ENCODE data around the gene ACTL6A. TPM values are rescaled to one million over a fixed set of nuclear protein-coding genes. Genes with fewer than 3 reads are reported as not detected.

The ACTL6A gene
- total RNA-seq, 1 donor from 2014 or later = 155 TPM

DNA sequence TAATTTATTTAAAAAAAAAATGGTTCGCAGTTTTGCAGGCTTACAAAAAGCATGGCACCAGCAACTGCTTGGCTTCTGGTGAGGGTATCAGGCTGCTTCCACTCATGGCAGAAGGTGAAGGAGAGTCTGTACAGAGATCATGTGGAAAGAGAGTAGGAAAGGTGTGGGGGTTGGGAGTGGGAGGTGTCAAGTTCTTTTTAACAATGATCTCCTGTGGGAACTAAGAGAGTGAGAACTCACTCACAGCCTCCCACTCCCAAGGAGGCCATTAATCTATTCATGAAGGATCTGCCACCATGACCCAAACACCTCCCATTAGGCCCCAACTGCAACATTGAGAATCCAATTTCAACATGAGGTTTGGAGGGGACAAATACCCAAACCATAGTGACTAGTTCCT, 21.1 kb upstream of the ACTL6A start:
- H3K9me3 Mint-ChIP-seq = no peaks in the 10 kb centered on the region
- Histone ChIP-seq H3K4me1 (no peaks in the 10 kb centered on the region), H3K27ac (no peak overlapping the region), H3K9ac (no peak overlapping the region), H4K20me1 (ENCODE audit: low read depth) (no peaks in the 10 kb centered on the region), H3K27me3 (no peaks in the 10 kb centered on the region), H3K79me2 (ENCODE audit: low read depth) (no peaks in the 10 kb centered on the region), H3K9me3 (ENCODE audit: low read depth) (no peaks in the 10 kb centered on the region), H3F3A (ENCODE audit: low read depth) (no peaks in the 10 kb centered on the region), H3K4me3 (no peak overlapping the region), H2AFZ (replicated peaks) (no peak overlapping the region), H3K4me2 (no peak overlapping the region), H3K36me3 (no peaks in the 10 kb centered on the region)
- DNase-seq (ENCODE audit: low spot score) = no peak
- TF ChIP-seq CTCF (IDR thresholded peaks at IDR 0.05) (no peak), EZH2phosphoT487 (IDR thresholded peaks at IDR 0.05) (no peak), EZH2 (IDR thresholded peaks at IDR 0.05) (no peak)
- H3K27ac Mint-ChIP-seq = no peak overlapping the region
- no peak overlapping the region for H3K4me3 Mint-ChIP-seq
- H3K27me3 Mint-ChIP-seq (ENCODE audit: insufficient read depth, low read depth) = peaks cover 4% of the 10 kb centered on the region
- no peaks in the 10 kb centered on the region for H3K36me3 Mint-ChIP-seq
- peaks cover 5% of the 10 kb centered on the region for H3K4me1 Mint-ChIP-seq

DNA sequence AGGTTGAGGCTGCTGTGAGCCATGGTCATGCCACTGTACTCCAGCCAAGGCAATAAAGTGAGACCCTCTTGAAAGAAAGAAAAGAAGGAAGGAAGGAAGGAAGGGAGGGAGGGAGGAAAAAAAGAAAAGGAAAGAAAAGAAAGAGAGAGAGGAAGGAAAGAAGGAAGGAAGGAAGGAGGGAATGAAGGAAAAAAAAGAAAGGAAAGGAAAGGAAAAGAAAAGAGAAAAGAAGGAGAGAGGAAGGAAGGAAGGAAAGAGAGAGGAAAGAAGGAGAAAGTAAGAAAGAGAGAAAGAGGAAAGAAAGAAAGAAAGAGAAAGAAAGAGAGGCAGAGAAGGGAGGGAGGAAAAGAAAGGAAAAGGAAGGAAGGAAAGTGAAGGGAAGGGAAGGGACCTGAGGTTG, 20.4 kb upstream of the ACTL6A start:
- H4K20me1 ChIP-seq (ENCODE audit: low read depth) = no peaks in the 10 kb centered on the region
- no peak for DNase-seq (ENCODE audit: low spot score)
- H3K36me3 Mint-ChIP-seq = no peaks in the 10 kb centered on the region
- H3K79me2 ChIP-seq (ENCODE audit: low read depth) = no peaks in the 10 kb centered on the region
- no peaks in the 10 kb centered on the region for H3K9me3 ChIP-seq (ENCODE audit: low read depth)
- no peaks in the 10 kb centered on the region for H3K36me3 ChIP-seq
- H3K27me3 Mint-ChIP-seq (ENCODE audit: insufficient read depth, low read depth) = peaks cover 4% of the 10 kb centered on the region
- no peak for TF ChIP-seq EZH2 (IDR thresholded peaks at IDR 0.05)
- TF ChIP-seq EZH2phosphoT487 (IDR thresholded peaks at IDR 0.05) = no peak
- no peak for TF ChIP-seq CTCF (IDR thresholded peaks at IDR 0.05)
- no peaks in the 10 kb centered on the region for H3F3A ChIP-seq (ENCODE audit: low read depth)
- no peak overlapping the region for H3K4me3 Mint-ChIP-seq
- no peak overlapping the region for H2AFZ ChIP-seq (replicated peaks)
- H3K4me3 ChIP-seq = no peak overlapping the region
- H3K9ac ChIP-seq = no peak overlapping the region
- no peak overlapping the region for H3K4me2 ChIP-seq
- H3K4me1 Mint-ChIP-seq = peaks cover 8% of the 10 kb centered on the region
- no peaks in the 10 kb centered on the region for H3K9me3 Mint-ChIP-seq
- no peaks in the 10 kb centered on the region for H3K4me1 ChIP-seq
- no peak overlapping the region for H3K27ac ChIP-seq
- H3K27me3 ChIP-seq = no peaks in the 10 kb centered on the region
- H3K27ac Mint-ChIP-seq = no peak overlapping the region

- Histone ChIP-seq H3K36me3 (no peaks in the 10 kb centered on the region), H4K20me1 (ENCODE audit: low read depth) (no peaks in the 10 kb centered on the region), H3K4me2 (no peak overlapping the region), H3K9me3 (ENCODE audit: low read depth) (no peaks in the 10 kb centered on the region), H3K27me3 (no peaks in the 10 kb centered on the region), H3F3A (ENCODE audit: low read depth) (no peaks in the 10 kb centered on the region), H3K4me1 (no peaks in the 10 kb centered on the region), H3K27ac (no peak overlapping the region), H3K9ac (no peak overlapping the region), H3K4me3 (no peak overlapping the region), H3K79me2 (ENCODE audit: low read depth) (no peaks in the 10 kb centered on the region), H2AFZ (replicated peaks) (no peak overlapping the region)
- Mint-ChIP-seq H3K27ac (no peak overlapping the region), H3K4me3 (no peak overlapping the region), H3K36me3 (no peaks in the 10 kb centered on the region), H3K9me3 (no peaks in the 10 kb centered on the region), H3K27me3 (ENCODE audit: insufficient read depth, low read depth) (peaks cover 1% of the 10 kb centered on the region), H3K4me1 (peaks cover 13% of the 10 kb centered on the region)
- no peak for TF ChIP-seq CTCF (IDR thresholded peaks at IDR 0.05)
- no peak for DNase-seq (ENCODE audit: low spot score)
Observed at GRCh38 chr3:179544981-179545645, 17.6 kb upstream of the ACTL6A start.
